ENCODE results near the gene CTDNEP1.

The CTDNEP1 gene

DNA sequence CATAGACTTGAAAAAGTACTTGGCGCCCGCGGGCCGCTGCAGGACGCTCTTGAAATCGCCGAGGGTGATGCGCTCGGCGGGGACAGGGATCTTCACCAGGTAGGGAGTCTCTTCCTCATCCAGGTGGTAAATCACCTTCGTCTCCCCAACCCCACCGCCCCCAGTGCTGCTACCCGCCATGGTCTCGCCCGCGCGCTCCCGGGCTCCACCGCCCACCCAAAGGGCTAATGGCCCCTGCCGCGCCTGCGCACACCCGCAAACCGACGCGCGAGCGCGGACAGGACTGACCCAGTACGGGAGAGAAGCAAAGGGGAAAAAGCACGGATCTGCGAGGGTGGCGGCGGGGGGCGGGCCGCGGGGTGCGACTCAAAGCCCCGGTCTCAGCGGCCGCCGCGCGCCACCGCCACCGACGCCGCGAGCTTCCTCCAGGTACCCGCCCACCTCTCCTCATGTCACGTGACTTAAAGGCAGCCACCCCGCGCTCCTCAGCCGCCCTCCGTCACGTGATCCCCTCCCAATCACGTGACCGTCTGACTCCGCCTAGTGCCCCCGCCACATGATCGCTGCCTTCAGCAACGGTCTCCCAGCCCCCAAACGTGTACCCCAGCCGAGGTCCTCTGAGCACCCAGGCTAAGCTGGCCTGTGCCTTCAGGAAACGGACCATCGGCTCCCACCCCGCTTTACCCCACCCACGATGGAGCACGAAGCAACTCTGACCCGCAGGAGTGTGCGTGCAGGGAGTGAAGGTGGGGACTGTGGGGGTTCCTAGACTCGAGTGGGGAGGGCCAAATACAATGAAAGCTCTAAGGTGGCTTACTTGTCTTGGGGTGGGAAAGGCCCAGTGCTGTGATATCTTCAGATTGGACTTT is 17.2 kb downstream of the CTDNEP1 start, which contains the start of gene DVL2:
Gene DVL2, minus strand, starts transcription at position 435 of the 869 bp plus-strand sequence. Its CDS starts 255 bp downstream, at position 180.
- TF ChIP-seq CEBPB (IDR thresholded peaks at IDR 0.05) (no peak), ZBTB7A (IDR thresholded peaks at IDR 0.05; ENCODE audit: low read depth) (no peak), TEAD4 (IDR thresholded peaks at IDR 0.05) (peak; percentile 56), YY1 (IDR thresholded peaks at IDR 0.05; ENCODE audit: low read depth) (peak; percentile 74), EP300 (IDR thresholded peaks at IDR 0.05; ENCODE audit: borderline replicate concordance) (peak; percentile 38; the same call in 1 of the 2 replicates), EGR1 (IDR thresholded peaks at IDR 0.05) (peak; percentile 59; the same call in 1 of the 2 replicates), FOXM1 (IDR thresholded peaks at IDR 0.05; ENCODE audit: borderline replicate concordance, low read depth) (no peak), RAD21 (IDR thresholded peaks at IDR 0.05; ENCODE audit: low read depth) (no peak), TAF1 (IDR thresholded peaks at IDR 0.05; ENCODE audit: low read depth) (peak; percentile 41; the same call in 1 of the 2 replicates), CREB1 (IDR thresholded peaks at IDR 0.05; ENCODE audit: low read depth) (no peak), TCF12 (IDR thresholded peaks at IDR 0.05; ENCODE audit: low read depth) (peak; percentile 48; the same call in 1 of the 2 replicates), NFIC (IDR thresholded peaks at IDR 0.05) (no peak; the same call in 1 of the 2 replicates)
- TF ChIP-seq, protein P1, sequence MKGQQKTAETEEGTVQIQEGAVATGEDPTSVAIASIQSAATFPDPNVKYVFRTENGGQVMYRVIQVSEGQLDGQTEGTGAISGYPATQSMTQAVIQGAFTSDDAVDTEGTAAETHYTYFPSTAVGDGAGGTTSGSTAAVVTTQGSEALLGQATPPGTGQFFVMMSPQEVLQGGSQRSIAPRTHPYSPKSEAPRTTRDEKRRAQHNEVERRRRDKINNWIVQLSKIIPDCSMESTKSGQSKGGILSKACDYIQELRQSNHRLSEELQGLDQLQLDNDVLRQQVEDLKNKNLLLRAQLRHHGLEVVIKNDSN (IDR thresholded peaks at IDR 0.05): peak; percentile 99
- TF ChIP-seq, protein P2, sequence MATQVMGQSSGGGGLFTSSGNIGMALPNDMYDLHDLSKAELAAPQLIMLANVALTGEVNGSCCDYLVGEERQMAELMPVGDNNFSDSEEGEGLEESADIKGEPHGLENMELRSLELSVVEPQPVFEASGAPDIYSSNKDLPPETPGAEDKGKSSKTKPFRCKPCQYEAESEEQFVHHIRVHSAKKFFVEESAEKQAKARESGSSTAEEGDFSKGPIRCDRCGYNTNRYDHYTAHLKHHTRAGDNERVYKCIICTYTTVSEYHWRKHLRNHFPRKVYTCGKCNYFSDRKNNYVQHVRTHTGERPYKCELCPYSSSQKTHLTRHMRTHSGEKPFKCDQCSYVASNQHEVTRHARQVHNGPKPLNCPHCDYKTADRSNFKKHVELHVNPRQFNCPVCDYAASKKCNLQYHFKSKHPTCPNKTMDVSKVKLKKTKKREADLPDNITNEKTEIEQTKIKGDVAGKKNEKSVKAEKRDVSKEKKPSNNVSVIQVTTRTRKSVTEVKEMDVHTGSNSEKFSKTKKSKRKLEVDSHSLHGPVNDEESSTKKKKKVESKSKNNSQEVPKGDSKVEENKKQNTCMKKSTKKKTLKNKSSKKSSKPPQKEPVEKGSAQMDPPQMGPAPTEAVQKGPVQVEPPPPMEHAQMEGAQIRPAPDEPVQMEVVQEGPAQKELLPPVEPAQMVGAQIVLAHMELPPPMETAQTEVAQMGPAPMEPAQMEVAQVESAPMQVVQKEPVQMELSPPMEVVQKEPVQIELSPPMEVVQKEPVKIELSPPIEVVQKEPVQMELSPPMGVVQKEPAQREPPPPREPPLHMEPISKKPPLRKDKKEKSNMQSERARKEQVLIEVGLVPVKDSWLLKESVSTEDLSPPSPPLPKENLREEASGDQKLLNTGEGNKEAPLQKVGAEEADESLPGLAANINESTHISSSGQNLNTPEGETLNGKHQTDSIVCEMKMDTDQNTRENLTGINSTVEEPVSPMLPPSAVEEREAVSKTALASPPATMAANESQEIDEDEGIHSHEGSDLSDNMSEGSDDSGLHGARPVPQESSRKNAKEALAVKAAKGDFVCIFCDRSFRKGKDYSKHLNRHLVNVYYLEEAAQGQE (IDR thresholded peaks at IDR 0.05; ENCODE audit: low read depth): no peak
- TF ChIP-seq, protein P3, sequence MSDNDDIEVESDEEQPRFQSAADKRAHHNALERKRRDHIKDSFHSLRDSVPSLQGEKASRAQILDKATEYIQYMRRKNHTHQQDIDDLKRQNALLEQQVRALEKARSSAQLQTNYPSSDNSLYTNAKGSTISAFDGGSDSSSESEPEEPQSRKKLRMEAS (IDR thresholded peaks at IDR 0.05): peak; percentile 92

DNA sequence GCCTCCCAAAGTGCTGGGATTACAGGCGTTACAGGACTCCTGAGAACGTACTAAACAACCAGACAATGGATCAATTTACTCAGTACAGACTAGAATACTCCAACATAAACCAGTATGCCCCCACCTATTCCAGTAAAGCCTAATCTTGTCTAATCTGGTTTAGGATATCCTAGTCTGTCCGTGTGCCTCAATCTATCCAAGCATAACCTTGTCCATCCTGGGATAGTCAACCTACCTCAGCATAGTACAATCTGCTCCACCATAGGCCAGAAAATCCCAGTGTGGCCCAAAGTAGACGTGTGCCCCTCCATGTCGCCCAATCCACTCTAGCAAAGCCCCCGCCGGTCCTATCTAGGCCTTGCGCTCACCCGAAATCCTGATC is 17.8 kb downstream of the CTDNEP1 start:
- TF ChIP-seq EGR1 (IDR thresholded peaks at IDR 0.05) (no peak), TEAD4 (IDR thresholded peaks at IDR 0.05) (no peak), TAF1 (IDR thresholded peaks at IDR 0.05; ENCODE audit: low read depth) (no peak), NFIC (IDR thresholded peaks at IDR 0.05) (no peak), EP300 (IDR thresholded peaks at IDR 0.05; ENCODE audit: borderline replicate concordance) (no peak), FOXM1 (IDR thresholded peaks at IDR 0.05; ENCODE audit: borderline replicate concordance, low read depth) (no peak), TCF12 (IDR thresholded peaks at IDR 0.05; ENCODE audit: low read depth) (no peak), CREB1 (IDR thresholded peaks at IDR 0.05; ENCODE audit: low read depth) (no peak), YY1 (IDR thresholded peaks at IDR 0.05; ENCODE audit: low read depth) (no peak), ZBTB7A (IDR thresholded peaks at IDR 0.05; ENCODE audit: low read depth) (no peak), CEBPB (IDR thresholded peaks at IDR 0.05) (no peak)
- TF ChIP-seq, protein P2 (IDR thresholded peaks at IDR 0.05; ENCODE audit: low read depth): no peak
- TF ChIP-seq, protein P1 (IDR thresholded peaks at IDR 0.05): no peak

DNA sequence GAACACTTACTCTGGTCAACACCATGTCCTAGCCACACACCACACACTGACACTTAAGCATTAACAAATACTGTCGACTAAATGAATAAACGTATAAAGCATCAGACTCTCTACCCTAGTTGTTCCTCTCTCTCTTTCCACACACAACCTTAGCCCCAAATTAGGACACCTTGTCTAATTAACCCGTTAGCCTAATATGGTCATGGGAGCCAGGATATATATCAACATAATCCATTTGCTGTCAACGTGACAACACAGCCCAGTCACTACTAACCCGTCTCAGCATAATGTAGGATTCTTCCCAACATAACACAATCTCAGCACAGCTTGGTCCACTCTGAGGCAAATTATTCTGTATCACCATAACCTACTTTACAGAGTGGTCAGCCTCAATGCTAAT is 19.4 kb downstream of the CTDNEP1 start:
- TF ChIP-seq EGR1 (IDR thresholded peaks at IDR 0.05): no peak
- TF ChIP-seq, protein P3 (IDR thresholded peaks at IDR 0.05): no peak

DNA sequence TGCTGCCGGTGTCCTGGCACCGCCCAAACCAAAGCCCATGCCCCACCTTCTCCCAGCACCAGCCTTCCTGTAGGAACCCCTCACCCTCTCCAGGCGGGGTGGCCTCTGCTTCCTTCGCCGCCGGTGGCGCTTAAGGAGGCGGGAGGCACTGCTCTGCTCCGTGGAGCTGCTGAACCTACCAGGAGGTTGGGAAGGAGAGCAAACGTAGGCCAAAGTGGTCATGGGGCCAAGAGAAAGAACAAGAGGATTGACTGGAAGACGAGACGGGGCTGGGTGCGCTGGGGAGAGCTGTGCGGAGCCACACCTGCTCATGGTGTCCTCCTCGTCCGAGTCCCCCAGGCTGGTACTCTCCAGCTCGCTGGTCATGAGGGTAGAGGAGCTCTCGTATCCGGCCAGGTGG is 22.0 kb downstream of the CTDNEP1 start:
- TF ChIP-seq TCF12 (IDR thresholded peaks at IDR 0.05; ENCODE audit: low read depth) (no peak), EGR1 (IDR thresholded peaks at IDR 0.05) (no peak), CREB1 (IDR thresholded peaks at IDR 0.05; ENCODE audit: low read depth) (no peak), TAF1 (IDR thresholded peaks at IDR 0.05; ENCODE audit: low read depth) (no peak), EP300 (IDR thresholded peaks at IDR 0.05; ENCODE audit: borderline replicate concordance) (no peak), CEBPB (IDR thresholded peaks at IDR 0.05) (no peak)

DNA sequence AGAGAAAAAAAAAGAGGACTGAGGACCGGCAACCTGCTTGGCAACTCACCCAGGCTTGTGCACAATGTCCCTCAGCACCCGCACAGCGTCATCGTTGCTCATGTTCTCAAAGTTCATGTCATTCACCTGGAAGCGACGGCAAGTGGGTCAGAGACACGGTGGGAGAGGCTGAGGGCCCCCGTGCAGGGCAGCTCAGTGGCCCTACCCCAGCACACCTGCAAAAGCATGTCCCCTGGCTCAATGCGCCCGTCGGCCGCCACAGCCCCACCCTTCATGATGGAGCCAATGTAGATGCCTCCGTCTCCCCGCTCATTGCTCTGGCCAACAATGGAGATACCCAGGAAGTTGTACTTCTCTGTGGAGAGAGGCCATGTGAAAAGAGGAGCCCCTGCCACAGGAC is 22.6 kb downstream of the CTDNEP1 start:
- TF ChIP-seq TCF12 (IDR thresholded peaks at IDR 0.05; ENCODE audit: low read depth): no peak
- no peak for TF ChIP-seq ZBTB7A (IDR thresholded peaks at IDR 0.05; ENCODE audit: low read depth)
- TF ChIP-seq EGR1 (IDR thresholded peaks at IDR 0.05): no peak
- TF ChIP-seq FOXM1 (IDR thresholded peaks at IDR 0.05; ENCODE audit: borderline replicate concordance, low read depth): no peak
- TF ChIP-seq, protein P1 (IDR thresholded peaks at IDR 0.05): no peak
- no peak for TF ChIP-seq RAD21 (IDR thresholded peaks at IDR 0.05; ENCODE audit: low read depth)
- no peak for TF ChIP-seq TEAD4 (IDR thresholded peaks at IDR 0.05)
- TF ChIP-seq, protein P2 (IDR thresholded peaks at IDR 0.05; ENCODE audit: low read depth): no peak
- no peak for TF ChIP-seq CREB1 (IDR thresholded peaks at IDR 0.05; ENCODE audit: low read depth)
- TF ChIP-seq TAF1 (IDR thresholded peaks at IDR 0.05; ENCODE audit: low read depth): no peak
- TF ChIP-seq EP300 (IDR thresholded peaks at IDR 0.05; ENCODE audit: borderline replicate concordance): no peak
- no peak for TF ChIP-seq CEBPB (IDR thresholded peaks at IDR 0.05)

Measured in Ishikawa (cell line).